ENCODE measurements around the gene BLVRA. TPM values are rescaled to one million over a fixed set of nuclear protein-coding genes. Genes with fewer than 3 reads are reported as not detected.
A peak's percentile ranks its signal among the peaks of the same experiment; 100 is the strongest.

The BLVRA gene
- polyA plus RNA-seq, 2 of the 4 experiments (the other 2 are of a cell fraction): 68.5 to 85.4 TPM

- no peaks in the 10 kb centered on the region for H3K9me3 ChIP-seq
- WGBS (ENCODE audit: missing lambda C conversion rate): 89% methylated on average over 4 of the region's 4 CpGs
- H3K27ac ChIP-seq: no peak overlapping the region
- ATAC-seq (peak in 1 of 2 experiments; percentile 59; a peak in 1 of 6 replicates), DNase-seq (ENCODE audit: low read depth in 1 of 2, low spot score in 1 of 2) (peak in 1 of 2 experiments; percentile 23), FAIRE-seq (no peak)
- CTCF ChIA-PET: interaction anchor here (0.9 to 2.6 kb wide), 6 partner anchors 9 to 217 kb away, joined by 3 to 15 read pairs (median 4); partner anchors contain the start of gene STK17A
- TF ChIP-seq CTCF (IDR thresholded peaks at IDR 0.05): 0 out of 3 replicates have a peak, but pooled peaks have one; percentile 13
- no peak for TF ChIP-seq CEBPB (IDR thresholded peaks at IDR 0.05)
- no peak for TF ChIP-seq FOSB (CRISPR knock-in tag; IDR thresholded peaks at IDR 0.05)
- TF ChIP-seq ESRRA (IDR thresholded peaks at IDR 0.05; ENCODE audit: borderline replicate concordance, low read length): no peak
- peak; percentile 24 to 41; a peak in 1 of 5 replicates for TF ChIP-seq RAD21 (conservative IDR thresholded peaks at IDR 0.05 in 1 of 2, IDR thresholded peaks at IDR 0.05 in 1 of 2)
- no peaks in the 10 kb centered on the region for H3K4me1 ChIP-seq
- H3K4me3 ChIP-seq: no peak overlapping the region
- H3K4me2 ChIP-seq: no peak overlapping the region
- POLR2A ChIA-PET: no interaction called here
Measured at GRCh38 chr7:43799605-43800004, 41.1 kb downstream of the BLVRA start.

GRCh38 chr7:43803865-43804264 lies 45.4 kb downstream of the BLVRA start:
- WGBS (ENCODE audit: missing lambda C conversion rate): 94% methylated on average over 2 of the region's 2 CpGs
- FAIRE-seq (no peak), DNase-seq (ENCODE audit: low read depth in 1 of 2, low spot score in 1 of 2) (no peak), ATAC-seq (no peak)
- ChIA-PET POLR2A (no interaction called here), CTCF (interaction anchor here (0.7 to 3.7 kb wide), 4 partner anchors 31 to 221 kb away, joined by 3 to 11 read pairs (median 4); partner anchors contain the start of gene STK17A)
- Histone ChIP-seq H3K27ac (no peak overlapping the region), H3K4me3 (no peak overlapping the region), H3K4me2 (no peak overlapping the region), H3K9me3 (no peaks in the 10 kb centered on the region), H3K4me1 (no peaks in the 10 kb centered on the region)
- TF ChIP-seq KDM1A (IDR thresholded peaks at IDR 0.05; ENCODE audit: low read depth) (no peak), HMGXB4 (CRISPR knock-in tag; IDR thresholded peaks at IDR 0.05; ENCODE audit: borderline replicate concordance) (no peak), ELK1 (IDR thresholded peaks at IDR 0.05; ENCODE audit: low read depth, low read length) (no peak), ZC3H11A (IDR thresholded peaks at IDR 0.05) (no peak), ESRRA (IDR thresholded peaks at IDR 0.05; ENCODE audit: borderline replicate concordance, low read length) (no peak), MAFK (IDR thresholded peaks at IDR 0.05; ENCODE audit: partially characterized antibody) (no peak), EHMT2 (IDR thresholded peaks at IDR 0.05; ENCODE audit: low read depth) (no peak), POLR2A (IDR thresholded peaks at IDR 0.05; ENCODE audit: low read length) (no peak), ZNF302 (CRISPR knock-in tag; IDR thresholded peaks at IDR 0.05) (no peak), ATOH8 (CRISPR knock-in tag; IDR thresholded peaks at IDR 0.05; ENCODE audit: low read depth) (no peak), CTCF (IDR thresholded peaks at IDR 0.05) (no peak), HES2 (IDR thresholded peaks at IDR 0.05) (no peak)
